Measurements from ENCODE around the gene SRPK1.
"Not testable (repeated sequence)": the region's sequence is repeated elsewhere in the genome, so short reads cannot be mapped to it uniquely, and the experiment has no call there.

SRPK1 gene

DNA sequence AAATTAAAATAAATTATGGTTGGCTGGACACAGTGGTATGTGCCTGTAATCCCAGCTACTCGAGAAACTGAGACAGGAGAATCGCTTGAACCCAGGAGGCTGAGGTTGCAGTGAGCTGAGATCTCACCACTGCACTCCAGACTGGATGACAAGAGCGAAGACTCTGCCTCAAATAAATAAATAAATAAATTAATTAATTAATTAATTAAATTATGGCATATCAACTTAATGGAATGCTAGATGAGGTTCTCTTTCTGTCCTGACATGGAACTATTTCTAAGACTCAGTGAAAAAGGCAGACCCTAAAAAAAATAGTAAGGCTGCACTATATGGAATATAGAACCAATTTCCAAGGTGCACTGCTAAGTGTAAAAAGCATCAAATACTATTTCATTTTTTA lies 4.8 kb downstream of the SRPK1 start:
- Histone ChIP-seq H3K4me2 (ENCODE audit: low read depth, low read length) (no peak overlapping the region), H3K4me3 (ENCODE audit: low read length) (no peak overlapping the region), H3K4me1 (ENCODE audit: low read length) (peaks cover 8% of the 10 kb centered on the region), H3K9me3 (replicated peaks; ENCODE audit: insufficient read depth, low read length) (no peaks in the 10 kb centered on the region), H3K27ac (ENCODE audit: low read length) (no peak overlapping the region), H4K20me1 (ENCODE audit: insufficient read depth, low read length) (no peaks in the 10 kb centered on the region), H3K79me2 (ENCODE audit: low read length) (peaks cover 89% of the 10 kb centered on the region), H3K9me2 (replicated peaks; ENCODE audit: insufficient read depth, low read length) (no peaks in the 10 kb centered on the region), H3K27me3 (replicated peaks; ENCODE audit: insufficient read depth, low read length) (no peaks in the 10 kb centered on the region), H3K9ac (ENCODE audit: low read length) (no peak overlapping the region), H2AFZ (ENCODE audit: low read length) (no peak overlapping the region), H3K36me3 (replicated peaks; ENCODE audit: insufficient read depth, low read length) (peaks cover 5% of the 10 kb centered on the region), H3F3A (ENCODE audit: insufficient read depth, low read length) (peaks cover 4% of the 10 kb centered on the region; the same call in 1 of the 2 replicates)
- TF ChIP-seq EZH2phosphoT487 (IDR thresholded peaks at IDR 0.05; ENCODE audit: low read length) (no peak), EZH2 (optimal IDR thresholded peaks at IDR 0.05; ENCODE audit: low read depth, low read length) (no peak)
- TF ChIP-seq, protein P1, sequence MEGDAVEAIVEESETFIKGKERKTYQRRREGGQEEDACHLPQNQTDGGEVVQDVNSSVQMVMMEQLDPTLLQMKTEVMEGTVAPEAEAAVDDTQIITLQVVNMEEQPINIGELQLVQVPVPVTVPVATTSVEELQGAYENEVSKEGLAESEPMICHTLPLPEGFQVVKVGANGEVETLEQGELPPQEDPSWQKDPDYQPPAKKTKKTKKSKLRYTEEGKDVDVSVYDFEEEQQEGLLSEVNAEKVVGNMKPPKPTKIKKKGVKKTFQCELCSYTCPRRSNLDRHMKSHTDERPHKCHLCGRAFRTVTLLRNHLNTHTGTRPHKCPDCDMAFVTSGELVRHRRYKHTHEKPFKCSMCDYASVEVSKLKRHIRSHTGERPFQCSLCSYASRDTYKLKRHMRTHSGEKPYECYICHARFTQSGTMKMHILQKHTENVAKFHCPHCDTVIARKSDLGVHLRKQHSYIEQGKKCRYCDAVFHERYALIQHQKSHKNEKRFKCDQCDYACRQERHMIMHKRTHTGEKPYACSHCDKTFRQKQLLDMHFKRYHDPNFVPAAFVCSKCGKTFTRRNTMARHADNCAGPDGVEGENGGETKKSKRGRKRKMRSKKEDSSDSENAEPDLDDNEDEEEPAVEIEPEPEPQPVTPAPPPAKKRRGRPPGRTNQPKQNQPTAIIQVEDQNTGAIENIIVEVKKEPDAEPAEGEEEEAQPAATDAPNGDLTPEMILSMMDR (IDR thresholded peaks at IDR 0.05; ENCODE audit: low read length): no peak
- no peak for DNase-seq

DNA sequence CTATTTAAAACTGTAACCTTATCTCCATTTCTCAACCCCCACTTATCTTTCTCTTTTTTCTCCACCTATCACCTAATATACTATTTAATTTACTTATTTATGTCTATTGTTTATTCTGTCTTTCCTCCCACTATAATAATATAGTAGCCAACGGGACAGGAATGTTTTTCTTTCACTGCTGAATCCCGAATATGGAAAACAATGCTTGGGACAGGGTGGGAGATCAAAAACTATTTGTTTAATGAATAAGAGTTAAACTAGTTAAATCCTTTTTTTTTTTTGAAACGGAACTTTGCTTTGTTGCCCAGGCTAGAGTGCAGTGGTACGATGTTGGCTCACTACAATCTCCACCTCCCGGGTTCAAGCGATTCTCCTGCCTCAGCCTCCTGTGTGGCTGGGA lies 6.4 kb downstream of the SRPK1 start:
- peaks cover 12% of the 10 kb centered on the region for H3K36me3 ChIP-seq (replicated peaks; ENCODE audit: insufficient read depth, low read length)

GRCh38 chr6:35911871-35912653 lies 8.8 kb downstream of the SRPK1 start:
- no peaks in the 10 kb centered on the region for H3K27me3 ChIP-seq (replicated peaks; ENCODE audit: insufficient read depth, low read length)
- H3K4me2 ChIP-seq (ENCODE audit: low read depth, low read length): no peak overlapping the region
- TF ChIP-seq, protein P1 (IDR thresholded peaks at IDR 0.05; ENCODE audit: low read length): no peak
- TF ChIP-seq EZH2phosphoT487 (IDR thresholded peaks at IDR 0.05; ENCODE audit: low read length) (no peak), EZH2 (optimal IDR thresholded peaks at IDR 0.05; ENCODE audit: low read depth, low read length) (no peak)
- no peaks in the 10 kb centered on the region for H3F3A ChIP-seq (ENCODE audit: insufficient read depth, low read length)
- H3K36me3 ChIP-seq (replicated peaks; ENCODE audit: insufficient read depth, low read length): peaks cover 16% of the 10 kb centered on the region
- no peak overlapping the region for H3K4me3 ChIP-seq (ENCODE audit: low read length)
- H3K4me1 ChIP-seq (ENCODE audit: low read length): no peaks in the 10 kb centered on the region; the same call in 1 of the 2 replicates
- H3K9ac ChIP-seq (ENCODE audit: low read length): no peak overlapping the region
- no peaks in the 10 kb centered on the region for H3K9me3 ChIP-seq (replicated peaks; ENCODE audit: insufficient read depth, low read length)
- H4K20me1 ChIP-seq (ENCODE audit: insufficient read depth, low read length): no peaks in the 10 kb centered on the region
- no peak overlapping the region for H2AFZ ChIP-seq (ENCODE audit: low read length)
- H3K27ac ChIP-seq (ENCODE audit: low read length): no peak overlapping the region
- no peak for DNase-seq
- H3K9me2 ChIP-seq (replicated peaks; ENCODE audit: insufficient read depth, low read length): no peaks in the 10 kb centered on the region
- H3K79me2 ChIP-seq (ENCODE audit: low read length): peaks cover 92% of the 10 kb centered on the region

More for the DNA sequence above, 6.4 kb downstream of the SRPK1 start:
- DNase-seq: no peak
- TF ChIP-seq, protein P1 (IDR thresholded peaks at IDR 0.05; ENCODE audit: low read length): no peak
- TF ChIP-seq EZH2 (optimal IDR thresholded peaks at IDR 0.05; ENCODE audit: low read depth, low read length): no peak
- TF ChIP-seq EZH2phosphoT487 (IDR thresholded peaks at IDR 0.05; ENCODE audit: low read length): no peak
- Histone ChIP-seq H3K27ac (ENCODE audit: low read length) (no peak overlapping the region), H3K9me2 (replicated peaks; ENCODE audit: insufficient read depth, low read length) (no peaks in the 10 kb centered on the region), H2AFZ (ENCODE audit: low read length) (no peak overlapping the region), H3K9me3 (replicated peaks; ENCODE audit: insufficient read depth, low read length) (no peaks in the 10 kb centered on the region), H3F3A (ENCODE audit: insufficient read depth, low read length) (peaks cover 1% of the 10 kb centered on the region; the same call in 1 of the 2 replicates), H3K27me3 (replicated peaks; ENCODE audit: insufficient read depth, low read length) (no peaks in the 10 kb centered on the region), H3K4me2 (ENCODE audit: low read depth, low read length) (no peak overlapping the region), H3K9ac (ENCODE audit: low read length) (no peak overlapping the region), H3K4me3 (ENCODE audit: low read length) (no peak overlapping the region), H3K4me1 (ENCODE audit: low read length) (peaks cover 8% of the 10 kb centered on the region), H4K20me1 (ENCODE audit: insufficient read depth, low read length) (no peaks in the 10 kb centered on the region), H3K79me2 (ENCODE audit: low read length) (peaks cover 95% of the 10 kb centered on the region)

DNA sequence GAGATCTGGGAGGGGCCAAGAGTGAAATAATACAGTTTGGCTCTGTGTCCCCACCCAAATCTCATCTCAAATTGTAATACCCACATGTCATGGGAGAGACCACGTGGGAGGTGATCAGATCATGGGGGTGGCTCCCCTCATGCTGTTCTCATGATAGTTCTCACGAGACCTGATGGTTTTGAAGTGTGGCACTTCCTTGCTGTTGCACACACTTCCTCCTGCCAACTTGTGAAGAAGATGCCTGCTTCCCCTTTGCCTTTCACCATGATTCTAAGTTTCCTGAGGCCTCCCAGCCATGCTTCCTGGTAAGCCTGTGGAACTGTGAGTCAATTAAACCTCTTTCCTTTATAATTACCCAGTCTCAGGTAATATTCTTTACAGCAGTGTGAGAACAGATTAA lies 11.3 kb downstream of the SRPK1 start:
- H3K27me3 ChIP-seq (replicated peaks; ENCODE audit: insufficient read depth, low read length); H3K9me3 ChIP-seq (replicated peaks; ENCODE audit: insufficient read depth, low read length); H3K4me2 ChIP-seq (ENCODE audit: low read depth, low read length); H4K20me1 ChIP-seq (ENCODE audit: insufficient read depth, low read length); H3F3A ChIP-seq (ENCODE audit: insufficient read depth, low read length); H3K27ac ChIP-seq (ENCODE audit: low read length); H3K9me2 ChIP-seq (replicated peaks; ENCODE audit: insufficient read depth, low read length); H3K4me1 ChIP-seq (ENCODE audit: low read length); H2AFZ ChIP-seq (ENCODE audit: low read length); H3K4me3 ChIP-seq (ENCODE audit: low read length); H3K9ac ChIP-seq (ENCODE audit: low read length); DNase-seq: not testable (repeated sequence)
- peaks cover 16% of the 10 kb centered on the region for H3K36me3 ChIP-seq (replicated peaks; ENCODE audit: insufficient read depth, low read length)
- peaks cover 96% of the 10 kb centered on the region for H3K79me2 ChIP-seq (ENCODE audit: low read length)

- not testable (repeated sequence) for H3K9me2 ChIP-seq (replicated peaks; ENCODE audit: insufficient read depth, low read length); H3K9ac ChIP-seq (ENCODE audit: low read length); DNase-seq; H2AFZ ChIP-seq (ENCODE audit: low read length); H3K9me3 ChIP-seq (replicated peaks; ENCODE audit: insufficient read depth, low read length); H3K4me2 ChIP-seq (ENCODE audit: low read depth, low read length); H3F3A ChIP-seq (ENCODE audit: insufficient read depth, low read length); H3K27me3 ChIP-seq (replicated peaks; ENCODE audit: insufficient read depth, low read length); H3K27ac ChIP-seq (ENCODE audit: low read length); H3K4me1 ChIP-seq (ENCODE audit: low read length); H3K4me3 ChIP-seq (ENCODE audit: low read length); H4K20me1 ChIP-seq (ENCODE audit: insufficient read depth, low read length)
- Histone ChIP-seq H3K36me3 (replicated peaks; ENCODE audit: insufficient read depth, low read length) (peaks cover 18% of the 10 kb centered on the region), H3K79me2 (ENCODE audit: low read length) (peaks cover 95% of the 10 kb centered on the region)
Observed at GRCh38 chr6:35908753-35909401, 12.0 kb downstream of the SRPK1 start.
